A673 (cell line): ENCODE data around the gene RABGEF1. TPM values are rescaled to one million over a fixed set of nuclear protein-coding genes. Genes with fewer than 3 reads are reported as not detected.
A peak's percentile ranks its signal among the peaks of the same experiment; 100 is the strongest.
"Not testable (repeated sequence)": the region's sequence is repeated elsewhere in the genome, so short reads cannot be mapped to it uniquely, and the experiment has no call there.

ENCODE experiments used
- BruUV-seq: library from RNA; stranded (reverse); fragments of 400-500 nt; replicated peaks from 2 replicates; lab custom pipeline; 2021; lab: Mats Ljungman, UMichigan
- CTCF ChIA-PET: fragments of 300-600 bp; sonication (Branson Sonifier 250); formaldehyde crosslinking; loops from one replicate; lab custom pipeline; 2022; ENCODE audit warnings: antibody characterized with exemption; lab: Charles Lee
- POLR2A ChIA-PET: fragments of 300-600 bp; sonication (Branson Sonifier 250); formaldehyde crosslinking; loops from one replicate; lab custom pipeline; 2022; ENCODE audit warnings: antibody characterized with exemption; ENCODE audit not compliant: low non-redundant PET; lab: Charles Lee
- DNase-seq: peaks from one replicate; pipeline ENCODE4 v3.0.0-alpha.2; 2015; ENCODE audit warnings: low spot score
- H3K27ac ChIP-seq: fragments of 200-600 bp; sonication (generic); 2 replicates; pipeline ENCODE4 v1.5.1; 2016; ENCODE audit warnings: mixed run types, low read depth, mild to moderate bottlenecking, mixed read lengths, antibody characterized with exemption, low read length; ENCODE audit not compliant: poor library complexity, severe bottlenecking
- H3K27me3 ChIP-seq: fragments of 200-600 bp; sonication (generic); replicated peaks from 2 replicates; pipeline ENCODE4 v1.6.1; 2017; ENCODE audit warnings: mixed run types, low read depth, mild to moderate bottlenecking, mixed read lengths, antibody characterized with exemption, low read length; ENCODE audit not compliant: insufficient read depth, poor library complexity
- H3K36me3 ChIP-seq: fragments of 200-600 bp; sonication (generic); 2 replicates; pipeline ENCODE4 v1.6.1; 2016; ENCODE audit warnings: mixed run types, mild to moderate bottlenecking, mixed read lengths, antibody characterized with exemption, low read length; ENCODE audit not compliant: insufficient read depth, poor library complexity, severe bottlenecking
- H3K4me1 ChIP-seq: fragments of 200-600 bp; sonication (generic); 2 replicates; pipeline ENCODE4 v1.6.1; 2017; ENCODE audit warnings: mixed run types, mild to moderate bottlenecking, mixed read lengths, antibody characterized with exemption, low read length; ENCODE audit not compliant: insufficient read depth, poor library complexity, severe bottlenecking
- H3K4me3 ChIP-seq: fragments of 200-600 bp; sonication (generic); 2 replicates; pipeline ENCODE4 v1.5.1; 2016; ENCODE audit warnings: low read depth, mixed run types, mild to moderate bottlenecking, mixed read lengths, low read length; ENCODE audit not compliant: poor library complexity, severe bottlenecking
- H3K9me3 ChIP-seq: fragments of 200-600 bp; sonication (generic); 2 replicates; pipeline ENCODE4 v1.6.1; 2016; ENCODE audit warnings: mixed run types, low read depth, mild to moderate bottlenecking, mixed read lengths, antibody characterized with exemption, low read length; ENCODE audit not compliant: poor library complexity, severe bottlenecking
- EZH2 ChIP-seq: fragments of 200-600 bp; sonication (generic); IDR thresholded peaks from 2 replicates; pipeline ENCODE4 v1.6.1; 2017; ENCODE audit warnings: borderline replicate concordance, low read depth, mild to moderate bottlenecking, mixed read lengths, antibody characterized with exemption, low read length; ENCODE audit not compliant: poor library complexity, severe bottlenecking
- intact Hi-C: fragments of 100-400 bp; cut with micrococcal nuclease; formaldehyde crosslinking; loops from one replicate; pipeline ENCODE4 v1.10.0; 2022; ENCODE audit not compliant: unreplicated experiment
- total RNA-seq: library from RNA; stranded (reverse); gene quantifications from 2 replicates; pipeline ENCODE4 v1.2.3, GENCODE V29; 2021
- TF ChIP-seq, protein P1 (sequence below): fragments of 300-800, 200-600 bp; sonication (generic); conservative IDR thresholded peaks from 2 replicates; pipeline ENCODE4 v1.5.1; 2017; ENCODE audit warnings: low read depth, mild to moderate bottlenecking, antibody characterized with exemption, low read length, moderate library complexity, mixed read lengths

Gene RABGEF1
- total RNA-seq, 1 experiment from 2014 or later = 20.0 TPM

DNA sequence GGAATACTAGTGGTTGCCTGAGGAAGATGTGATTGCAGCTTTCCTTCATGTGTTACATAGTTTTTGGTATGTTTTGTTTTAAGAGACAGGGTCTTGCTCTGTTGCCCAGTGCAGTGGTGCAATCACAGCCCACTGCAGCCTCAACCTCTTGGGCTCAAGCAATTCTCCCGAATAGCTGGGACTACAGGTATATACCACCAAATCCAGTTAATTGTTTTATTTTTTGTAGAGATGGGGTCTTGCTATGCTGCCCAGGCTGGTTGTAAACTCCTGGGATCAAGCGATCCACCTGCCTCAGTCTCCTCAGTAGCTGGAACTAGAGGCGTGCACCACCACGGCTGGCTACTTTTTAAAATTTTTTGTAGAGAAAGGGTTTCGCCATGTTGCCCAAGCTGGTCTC, 101.4 kb downstream of the RABGEF1 start:
- H3K36me3 ChIP-seq = no peaks in the 10 kb centered on the region
- no peak overlapping the region for H3K27ac ChIP-seq
- ChIA-PET CTCF (no interaction called here), POLR2A (no interaction called here)
- TF ChIP-seq EZH2 = no peak
- TF ChIP-seq, protein P1, sequence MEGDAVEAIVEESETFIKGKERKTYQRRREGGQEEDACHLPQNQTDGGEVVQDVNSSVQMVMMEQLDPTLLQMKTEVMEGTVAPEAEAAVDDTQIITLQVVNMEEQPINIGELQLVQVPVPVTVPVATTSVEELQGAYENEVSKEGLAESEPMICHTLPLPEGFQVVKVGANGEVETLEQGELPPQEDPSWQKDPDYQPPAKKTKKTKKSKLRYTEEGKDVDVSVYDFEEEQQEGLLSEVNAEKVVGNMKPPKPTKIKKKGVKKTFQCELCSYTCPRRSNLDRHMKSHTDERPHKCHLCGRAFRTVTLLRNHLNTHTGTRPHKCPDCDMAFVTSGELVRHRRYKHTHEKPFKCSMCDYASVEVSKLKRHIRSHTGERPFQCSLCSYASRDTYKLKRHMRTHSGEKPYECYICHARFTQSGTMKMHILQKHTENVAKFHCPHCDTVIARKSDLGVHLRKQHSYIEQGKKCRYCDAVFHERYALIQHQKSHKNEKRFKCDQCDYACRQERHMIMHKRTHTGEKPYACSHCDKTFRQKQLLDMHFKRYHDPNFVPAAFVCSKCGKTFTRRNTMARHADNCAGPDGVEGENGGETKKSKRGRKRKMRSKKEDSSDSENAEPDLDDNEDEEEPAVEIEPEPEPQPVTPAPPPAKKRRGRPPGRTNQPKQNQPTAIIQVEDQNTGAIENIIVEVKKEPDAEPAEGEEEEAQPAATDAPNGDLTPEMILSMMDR = no peak
- no peak for DNase-seq
- H3K4me1 ChIP-seq = no peaks in the 10 kb centered on the region
- H3K4me3 ChIP-seq = no peak overlapping the region
- BruUV-seq = no TSS peak
- H3K9me3 ChIP-seq = no peaks in the 10 kb centered on the region
- intact Hi-C loops = loop anchor here (5.0 to 10.0 kb wide), 2 partner anchors 153 to 155 kb away; partner anchors contain the start of genes SBDS and TYW1
- no peaks in the 10 kb centered on the region for H3K27me3 ChIP-seq

DNA sequence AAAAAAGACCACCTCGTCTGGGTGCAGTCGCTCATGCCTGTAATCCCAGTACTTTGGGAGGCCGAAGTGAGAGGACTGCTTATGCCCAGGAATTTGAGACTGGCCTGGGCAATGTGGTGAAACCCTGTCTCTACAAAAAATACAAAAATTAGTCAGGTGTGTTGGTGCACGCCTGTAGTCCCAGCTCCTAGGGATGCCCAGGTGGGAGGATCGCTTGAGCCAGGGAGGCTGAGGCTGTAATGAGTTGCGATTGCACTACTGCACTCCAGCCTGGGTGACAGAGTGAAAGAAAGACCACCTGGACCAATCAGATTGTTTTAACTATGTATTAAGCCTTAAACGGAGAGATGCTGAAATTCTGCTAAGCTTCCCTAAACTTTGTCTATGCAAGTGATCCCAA, 103.0 kb downstream of the RABGEF1 start:
- H3K27me3 ChIP-seq, H3K9me3 ChIP-seq, H3K4me1 ChIP-seq, H3K36me3 ChIP-seq, POLR2A ChIA-PET, CTCF ChIA-PET, DNase-seq, H3K27ac ChIP-seq, BruUV-seq: not testable (repeated sequence)
- H3K4me3 ChIP-seq = peak overlapping the region; percentile 83
- intact Hi-C loops = loop anchor here (5.0 to 10.0 kb wide), 2 partner anchors 151 to 156 kb away; partner anchors contain the start of genes SBDS and TYW1

DNA sequence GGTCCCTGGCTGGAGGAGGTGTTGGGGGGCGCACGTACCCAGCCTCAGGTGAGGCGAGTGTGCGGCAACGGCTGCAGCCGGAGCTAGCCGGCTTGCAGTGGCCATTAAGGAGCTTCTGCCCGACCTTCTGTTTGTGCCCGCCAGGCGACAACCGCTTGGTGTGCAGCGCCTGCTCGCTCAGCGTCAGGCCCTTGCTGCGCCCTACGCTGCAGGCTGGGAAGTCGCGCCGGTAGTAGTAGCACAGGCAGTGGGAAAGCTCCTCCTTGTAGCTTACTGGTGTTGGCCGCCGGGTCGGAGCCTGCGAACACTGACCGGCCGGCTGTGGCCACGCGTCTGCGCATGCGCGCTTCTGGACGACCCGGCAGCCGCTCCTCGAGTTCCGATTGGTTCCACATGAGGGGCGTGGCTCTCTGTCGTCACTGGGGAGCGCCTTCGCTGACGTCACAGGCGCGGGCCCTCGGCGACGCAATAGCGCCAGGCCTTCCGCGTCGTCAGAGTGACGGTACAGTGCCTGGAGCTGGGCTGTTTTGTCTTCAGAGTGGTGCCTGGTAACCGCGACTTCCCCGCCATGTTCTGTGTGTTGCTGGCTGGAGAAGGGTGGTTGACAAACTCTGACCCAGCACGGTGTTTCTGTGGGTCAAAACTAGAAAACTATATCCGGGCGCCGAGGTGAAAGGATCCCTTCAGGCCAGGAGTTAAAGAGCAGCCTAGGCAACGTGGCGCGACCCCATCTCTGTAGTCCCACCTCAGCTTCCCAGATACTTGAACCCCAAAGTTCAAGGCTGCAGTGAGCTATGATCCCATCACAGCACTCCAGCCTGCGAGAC, 104.2 kb downstream of the RABGEF1 start:
- H3K27me3 ChIP-seq = no peaks in the 10 kb centered on the region
- peak overlapping the region; percentile 83 for H3K4me3 ChIP-seq
- TF ChIP-seq, protein P1 = peak; percentile 21
- no peak for TF ChIP-seq EZH2
- CTCF ChIA-PET = no interaction called here
- H3K27ac ChIP-seq = peak overlapping the region; percentile 97
- H3K4me1 ChIP-seq = peaks cover 6% of the 10 kb centered on the region
- H3K36me3 ChIP-seq = no peaks in the 10 kb centered on the region
- DNase-seq = peak; percentile 97
- no TSS peak for BruUV-seq
- no peaks in the 10 kb centered on the region for H3K9me3 ChIP-seq
- POLR2A ChIA-PET = interaction anchor here (0.5 kb wide), 1 partner anchor 38 kb away, joined by 16 read pairs; no protein-coding TSS in a partner anchor
- intact Hi-C loops = loop anchor here (5.0 to 10.0 kb wide), 2 partner anchors 150 to 157 kb away; partner anchors contain the start of genes SBDS and TYW1
